ENCODE data around the gene CYP1B1.

Gene CYP1B1

DNA sequence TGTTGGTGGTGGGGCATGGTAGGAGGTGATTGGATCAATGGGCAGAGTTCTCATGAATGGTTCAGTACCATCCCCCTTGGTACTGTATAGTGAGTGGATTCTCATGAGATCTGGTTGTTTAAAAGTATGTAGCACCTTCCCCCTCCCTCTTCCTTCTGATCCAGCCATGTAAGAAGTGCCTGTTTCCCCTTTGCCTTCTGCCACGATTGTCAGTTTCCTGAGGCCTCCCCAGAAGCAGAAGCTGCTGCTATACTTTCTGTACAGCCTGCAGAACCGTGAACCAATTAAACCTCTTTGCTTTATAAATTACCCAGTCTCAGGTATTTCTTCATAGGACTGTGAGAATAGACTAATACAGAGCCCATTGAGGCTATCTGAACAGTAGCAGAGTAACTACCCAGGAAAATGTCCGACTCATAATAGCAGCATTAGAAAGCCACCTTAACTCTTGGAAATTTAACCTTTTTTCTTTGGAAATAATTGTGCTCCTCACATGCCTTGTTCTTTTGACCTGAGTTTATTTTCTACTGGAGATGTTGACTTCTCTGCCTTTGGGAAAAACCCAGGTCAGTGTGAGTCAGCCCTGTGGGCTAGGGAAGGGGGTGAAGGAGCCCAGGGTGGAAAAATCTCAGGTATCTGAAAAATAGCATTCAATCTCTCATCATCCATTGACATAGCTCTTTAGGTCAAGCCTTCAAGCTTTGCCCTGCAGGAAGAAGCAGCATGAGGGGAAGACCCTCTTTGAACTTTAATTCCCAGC, 18.1 kb downstream of the CYP1B1 start:
- TF ChIP-seq, protein P1, sequence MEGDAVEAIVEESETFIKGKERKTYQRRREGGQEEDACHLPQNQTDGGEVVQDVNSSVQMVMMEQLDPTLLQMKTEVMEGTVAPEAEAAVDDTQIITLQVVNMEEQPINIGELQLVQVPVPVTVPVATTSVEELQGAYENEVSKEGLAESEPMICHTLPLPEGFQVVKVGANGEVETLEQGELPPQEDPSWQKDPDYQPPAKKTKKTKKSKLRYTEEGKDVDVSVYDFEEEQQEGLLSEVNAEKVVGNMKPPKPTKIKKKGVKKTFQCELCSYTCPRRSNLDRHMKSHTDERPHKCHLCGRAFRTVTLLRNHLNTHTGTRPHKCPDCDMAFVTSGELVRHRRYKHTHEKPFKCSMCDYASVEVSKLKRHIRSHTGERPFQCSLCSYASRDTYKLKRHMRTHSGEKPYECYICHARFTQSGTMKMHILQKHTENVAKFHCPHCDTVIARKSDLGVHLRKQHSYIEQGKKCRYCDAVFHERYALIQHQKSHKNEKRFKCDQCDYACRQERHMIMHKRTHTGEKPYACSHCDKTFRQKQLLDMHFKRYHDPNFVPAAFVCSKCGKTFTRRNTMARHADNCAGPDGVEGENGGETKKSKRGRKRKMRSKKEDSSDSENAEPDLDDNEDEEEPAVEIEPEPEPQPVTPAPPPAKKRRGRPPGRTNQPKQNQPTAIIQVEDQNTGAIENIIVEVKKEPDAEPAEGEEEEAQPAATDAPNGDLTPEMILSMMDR (IDR thresholded peaks at IDR 0.05; ENCODE audit: low read depth, low read length), result no peak
- no peak overlapping the region for H3K4me3 ChIP-seq (ENCODE audit: low read depth, low read length)

DNA sequence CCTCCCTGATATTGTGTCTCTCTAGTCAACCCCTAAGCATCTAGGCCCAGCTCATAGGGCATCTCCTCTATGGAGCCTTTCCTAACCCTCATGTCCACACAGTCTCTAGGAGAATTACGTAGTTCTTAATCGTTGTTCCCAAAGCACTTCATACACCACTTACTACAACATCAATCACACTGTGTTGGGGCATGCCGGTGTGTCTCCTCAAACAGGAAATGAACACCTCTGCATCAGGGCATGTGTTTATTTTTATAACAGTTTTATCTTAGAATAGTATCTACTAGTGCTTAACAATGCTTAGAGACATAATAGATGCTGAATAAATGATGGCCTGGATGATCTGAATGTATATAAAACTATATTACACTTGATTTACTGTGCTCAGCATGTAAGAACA, 19.7 kb downstream of the CYP1B1 start:
- TF ChIP-seq, protein P1 (IDR thresholded peaks at IDR 0.05; ENCODE audit: low read depth, low read length), result no peak
- no peak overlapping the region for H3K4me3 ChIP-seq (ENCODE audit: low read depth, low read length)

DNA sequence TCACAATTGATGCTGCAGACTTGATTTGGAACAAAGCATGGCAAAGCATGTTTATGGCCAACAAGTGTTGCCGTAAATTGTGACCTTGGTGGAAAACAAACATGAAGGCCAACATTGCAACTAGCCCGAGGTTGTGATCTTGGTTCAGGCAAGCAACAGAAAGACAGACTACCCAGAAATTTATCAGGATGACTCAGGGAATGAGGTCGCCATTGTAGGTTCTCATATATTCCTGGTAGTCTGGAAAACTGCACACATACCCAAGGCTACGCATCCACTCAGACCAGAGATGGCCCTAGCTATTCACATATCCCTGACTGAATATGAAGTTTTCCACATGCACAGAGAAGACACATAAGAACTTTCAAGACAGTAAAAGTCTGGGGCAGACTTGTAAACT, 30.1 kb downstream of the CYP1B1 start:
- TF ChIP-seq, protein P1 (IDR thresholded peaks at IDR 0.05; ENCODE audit: low read depth, low read length), result no peak
- H3K4me3 ChIP-seq (ENCODE audit: low read depth, low read length), result no peak overlapping the region

DNA sequence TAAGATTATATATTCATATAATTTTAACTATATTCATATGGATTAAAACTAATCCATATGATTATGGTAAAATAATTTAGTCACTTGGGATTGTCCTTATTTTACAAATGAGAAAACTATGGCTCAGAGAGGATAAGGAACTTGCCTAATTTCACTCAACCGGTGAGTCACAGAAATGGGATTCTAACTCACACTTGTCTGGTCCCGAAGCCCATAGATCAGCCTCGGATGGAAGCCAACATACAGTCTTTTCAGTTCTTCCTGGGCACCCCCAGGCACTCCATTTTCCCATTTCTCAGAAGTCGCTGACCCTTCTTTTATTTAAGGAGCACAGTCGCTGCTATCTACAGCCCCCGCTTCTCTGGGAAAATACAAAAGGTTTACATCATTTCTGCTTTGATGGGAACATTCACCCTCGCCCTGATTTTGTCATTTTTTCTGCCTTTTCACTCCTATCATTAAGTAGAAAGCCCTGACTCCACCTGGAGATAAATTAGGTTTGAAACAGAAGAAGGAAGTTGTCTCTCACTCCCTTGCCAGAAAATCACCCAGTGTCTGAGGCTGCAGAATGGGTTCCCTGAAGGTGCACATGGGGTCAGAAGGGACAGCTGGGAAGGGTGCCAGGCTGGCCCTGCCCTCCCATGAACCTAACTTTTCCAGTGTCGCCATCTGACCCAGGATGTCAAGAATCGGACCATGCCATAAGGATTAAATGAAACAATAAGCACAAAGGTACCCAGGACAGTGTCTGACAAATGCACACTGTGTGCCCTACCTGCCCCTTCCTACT, 36.6 kb downstream of the CYP1B1 start:
- no peak overlapping the region for H3K4me3 ChIP-seq (ENCODE audit: low read depth, low read length)
- TF ChIP-seq, protein P1 (IDR thresholded peaks at IDR 0.05; ENCODE audit: low read depth, low read length), result no peak

GRCh38 chr2:38038682-38039081, 37.3 kb downstream of the CYP1B1 start:
- H3K4me3 ChIP-seq (ENCODE audit: low read depth, low read length), result no peak overlapping the region
- TF ChIP-seq, protein P1 (IDR thresholded peaks at IDR 0.05; ENCODE audit: low read depth, low read length), result no peak

- TF ChIP-seq, protein P1 (IDR thresholded peaks at IDR 0.05; ENCODE audit: low read depth, low read length), result no peak
- H3K4me3 ChIP-seq (ENCODE audit: low read depth, low read length), result no peak overlapping the region
Observed at GRCh38 chr2:38037757-38038621, 38.0 kb downstream of the CYP1B1 start.

All from WI38 (cell line).